Fibroblast of lung (primary cell): ENCODE results near the gene NKAIN2.

ENCODE experiments used
- CTCF ChIP-seq, 2 donors: IDR thresholded peaks in 1 of 2; conservative IDR thresholded peaks in 1 of 2; 1 replicate in 1 of 2; 2 replicates in 1 of 2; pipeline ENCODE4 v1.5.1; 2011 to 2012; ENCODE audit warnings: low read length in 2 of 2, control low read depth in 1 of 2, inconsistent platforms in 1 of 2, low read depth in 1 of 2, mild to moderate bottlenecking in 1 of 2
- EZH2 ChIP-seq: IDR thresholded peaks from 2 replicates; pipeline ENCODE4 v1.5.1; 2012; ENCODE audit warnings: low read length, control low read depth, mild to moderate bottlenecking; ENCODE audit errors: missing control alignments

GRCh38 chr6:124470803-124471202 lies 667.1 kb downstream of the NKAIN2 start:
- TF ChIP-seq CTCF (conservative IDR thresholded peaks at IDR 0.05 in 1 of 2, IDR thresholded peaks at IDR 0.05 in 1 of 2; ENCODE audit: low read depth in 1 of 2, low read length in 2 of 2) (no peak), EZH2 (no peak)
